ENCODE data around the gene KIFAP3.
"Not testable (repeated sequence)": the region's sequence is repeated elsewhere in the genome, so short reads cannot be mapped to it uniquely, and the experiment has no call there.

The KIFAP3 gene

DNA sequence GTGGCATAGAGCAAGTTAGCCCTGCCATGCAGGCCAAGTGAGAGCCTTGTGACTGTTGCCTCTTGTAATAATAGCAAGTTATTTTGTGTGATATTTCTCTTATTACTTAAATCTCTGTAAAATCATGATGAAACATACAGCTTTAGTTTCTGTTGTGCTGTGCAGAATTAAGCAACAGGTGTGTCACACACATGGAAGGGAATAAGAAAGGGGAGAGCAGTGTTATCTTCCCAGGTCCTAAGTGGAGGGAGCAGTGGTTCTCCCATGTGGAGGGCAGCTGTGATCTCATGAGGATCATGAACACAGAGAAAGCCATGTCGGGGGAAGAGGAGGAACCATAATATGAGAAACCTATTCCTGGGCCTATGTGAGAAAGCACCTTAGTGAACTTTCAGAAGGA lies 155.6 kb downstream of the KIFAP3 start:
- no peak for DNase-seq

- DNase-seq = not testable (repeated sequence)
Observed at GRCh38 chr1:169918220-169918619, 156.3 kb downstream of the KIFAP3 start.

- no peak for DNase-seq
Observed at GRCh38 chr1:169915150-169915549, 159.3 kb downstream of the KIFAP3 start.

GRCh38 chr1:169914531-169914930 lies 160.0 kb downstream of the KIFAP3 start:
- DNase-seq = no peak

GRCh38 chr1:169909499-169909898 lies 165.0 kb downstream of the KIFAP3 start:
- no peak for DNase-seq

DNA sequence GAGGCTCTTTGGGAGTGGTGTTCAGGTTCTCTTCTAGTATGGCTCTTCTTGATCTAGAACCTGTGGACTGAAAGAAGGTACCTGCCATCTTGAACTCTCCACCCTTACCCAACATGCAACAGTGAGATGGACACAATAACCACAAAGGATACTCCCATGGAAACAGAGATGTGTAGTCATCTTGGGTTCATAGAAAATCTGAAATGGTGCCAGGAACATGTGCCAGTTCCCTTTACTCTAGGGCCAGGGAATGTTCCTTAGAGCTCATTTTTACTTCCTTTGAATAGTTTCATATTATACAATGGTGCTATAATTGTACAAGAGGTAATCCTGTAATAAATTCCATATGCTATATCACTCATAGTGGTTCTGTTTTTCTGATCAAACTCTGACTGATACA lies 167.6 kb downstream of the KIFAP3 start:
- DNase-seq = no peak

- DNase-seq = no peak
Observed at GRCh38 chr1:169904834-169905233, 169.7 kb downstream of the KIFAP3 start.

DNA sequence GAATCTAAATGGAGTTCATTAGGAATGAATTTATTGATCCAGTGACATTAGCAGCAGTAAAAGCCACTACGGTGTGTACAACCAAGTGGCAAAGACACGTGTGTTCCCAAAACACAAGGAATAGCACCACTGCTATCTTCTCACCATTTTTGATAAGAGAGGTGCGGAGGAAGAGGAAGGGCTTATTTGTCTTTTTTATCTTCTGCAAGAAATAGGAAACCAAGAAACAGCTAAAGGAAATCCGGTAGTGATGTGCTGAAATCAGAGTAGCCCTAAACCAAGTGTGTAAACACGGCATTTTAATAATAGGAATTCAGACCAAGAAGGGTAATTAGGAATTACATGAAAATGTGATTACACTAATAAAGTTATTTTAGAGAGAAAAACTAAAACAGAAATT lies 171.7 kb downstream of the KIFAP3 start:
- DNase-seq = no peak

- no peak for DNase-seq
Observed at GRCh38 chr1:169901115-169901514, 173.4 kb downstream of the KIFAP3 start.

GRCh38 chr1:169900571-169900970 lies 173.9 kb downstream of the KIFAP3 start:
- DNase-seq = no peak

- DNase-seq = no peak
Observed at GRCh38 chr1:169899519-169900217, 174.8 kb downstream of the KIFAP3 start.

- DNase-seq = no peak
Observed at GRCh38 chr1:169896013-169896412, 178.5 kb downstream of the KIFAP3 start.

- DNase-seq = peak; percentile 61
Observed at GRCh38 chr1:169894424-169895145, 179.9 kb downstream of the KIFAP3 start.

DNA sequence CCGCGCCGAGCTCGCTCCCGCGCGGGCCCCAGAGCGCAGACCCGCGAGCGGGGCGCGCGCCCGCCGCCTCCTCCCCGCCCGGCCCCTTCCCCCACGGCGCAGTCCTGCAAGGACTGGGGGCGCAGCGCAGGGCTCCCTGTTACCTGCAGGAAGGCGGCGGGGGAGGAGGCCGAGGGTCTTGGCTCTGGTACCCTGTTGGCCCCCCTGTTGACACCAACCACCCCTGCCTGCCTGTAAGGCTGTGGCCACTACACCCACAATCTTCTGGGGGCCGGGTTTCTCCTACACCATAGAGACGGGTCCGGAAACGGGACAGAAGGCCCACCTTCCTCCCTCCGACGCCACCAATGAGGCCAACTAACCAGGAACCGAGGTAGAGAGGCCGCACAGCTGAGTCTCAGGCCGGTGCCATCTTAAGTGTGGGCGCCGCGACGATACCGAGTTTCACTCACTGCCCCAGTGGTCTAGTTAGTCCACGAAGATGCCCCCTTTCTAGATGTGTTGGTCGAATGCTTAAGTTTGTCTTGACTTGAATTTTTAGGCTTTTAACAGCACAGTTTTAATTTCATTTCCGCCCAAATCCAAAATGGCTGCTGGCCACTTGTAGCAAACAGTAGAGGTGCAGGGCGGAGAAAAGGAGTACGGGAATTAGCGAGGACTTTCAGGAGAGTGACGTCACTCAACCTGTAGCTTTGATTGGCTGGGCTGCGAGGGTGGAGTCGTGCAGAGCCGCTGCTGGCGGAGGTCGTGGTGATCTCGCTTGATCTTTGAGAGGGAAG lies 180.7 kb downstream of the KIFAP3 start, which contains the start of gene SCYL3:
SCYL3 (minus strand) TSS at position 252 of the 779 bp plus-strand sequence. CDS start 5,056 bp downstream, outside the sequence.
- DNase-seq = peak; percentile 99

DNA sequence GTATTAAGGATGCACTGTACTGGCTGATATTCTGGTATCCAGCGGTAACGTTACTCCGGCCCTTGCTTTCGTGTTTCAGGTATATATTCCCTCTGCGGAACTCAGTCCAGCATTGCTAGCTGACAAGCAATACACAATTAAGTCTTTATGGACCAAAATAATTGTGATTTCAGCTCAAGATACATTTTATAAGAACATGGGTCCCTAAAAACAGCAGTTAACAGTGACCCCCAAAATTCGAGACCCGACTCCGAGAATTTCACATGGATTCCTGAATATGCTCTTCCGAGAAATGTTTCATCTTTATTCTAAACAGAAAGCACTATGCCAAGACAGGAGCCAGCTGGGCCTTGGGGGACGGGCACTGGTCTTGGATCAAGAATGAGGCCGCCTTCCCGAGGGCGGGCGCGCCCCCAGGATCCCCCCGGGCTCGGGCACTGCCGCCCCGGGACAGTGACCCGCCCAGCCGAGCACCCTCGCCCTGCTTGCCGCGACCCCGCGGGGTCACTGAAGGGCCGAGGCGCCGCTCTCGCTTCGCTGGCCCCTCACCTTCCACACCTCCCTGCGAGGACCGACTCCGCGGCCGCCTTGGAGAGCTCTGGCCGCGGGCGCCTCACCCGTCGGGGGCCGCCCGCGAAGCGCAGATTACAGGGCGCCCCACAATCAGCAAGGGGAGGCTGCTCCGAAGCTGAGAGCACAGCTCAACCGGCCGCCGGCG lies 181.4 kb downstream of the KIFAP3 start:
- DNase-seq = peak; percentile 29

DNA sequence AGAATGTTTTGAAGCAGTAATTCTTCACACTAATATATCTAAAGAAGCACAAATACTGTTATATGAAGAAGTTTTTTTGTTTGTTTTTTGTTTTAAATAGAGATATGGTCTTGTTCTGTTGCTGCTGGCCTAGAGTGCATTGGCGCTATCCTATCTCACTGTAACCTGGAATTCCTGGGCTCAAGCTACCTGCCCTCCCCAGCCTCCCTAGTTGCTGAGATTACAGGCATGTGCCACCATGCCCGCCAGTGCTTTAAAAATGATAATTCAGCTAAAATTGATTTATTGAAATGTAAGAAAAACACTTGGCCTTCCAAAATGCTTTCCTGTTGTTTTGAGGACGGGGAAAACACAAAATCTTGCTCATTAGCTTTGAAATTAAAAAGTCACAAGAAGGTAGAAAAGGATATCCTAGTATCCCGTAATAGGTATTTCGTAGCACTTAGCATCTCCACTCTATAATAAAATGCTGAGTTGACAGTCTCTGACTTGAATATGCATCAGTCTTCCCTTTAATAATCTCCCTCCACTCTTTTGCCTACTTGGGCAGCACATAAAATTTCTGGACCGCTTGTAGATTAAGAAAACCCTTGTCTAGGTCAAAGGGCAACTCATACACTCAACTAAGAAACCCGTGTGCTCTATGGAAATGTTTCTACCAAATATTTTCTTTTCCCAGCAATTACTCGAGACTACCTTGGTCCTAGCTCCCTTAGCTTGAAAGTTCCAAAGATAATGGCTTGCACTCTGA lies 182.1 kb downstream of the KIFAP3 start:
- no peak for DNase-seq

DNA sequence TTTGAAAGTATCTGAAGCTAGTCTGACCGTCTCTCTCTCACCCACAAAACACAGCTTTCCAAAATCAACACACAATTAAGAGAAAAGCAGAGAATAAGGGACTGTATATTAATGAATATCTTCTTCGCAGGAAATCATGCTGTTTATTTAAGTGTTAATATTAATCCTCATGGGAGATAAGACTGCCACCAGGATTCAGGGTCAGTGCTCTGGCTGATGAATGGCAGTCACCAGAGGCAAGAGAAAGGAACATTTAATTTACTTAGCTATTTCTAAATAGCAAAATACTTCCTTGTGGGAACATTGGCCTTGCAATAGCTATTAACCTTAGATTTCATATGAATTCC lies 183.0 kb downstream of the KIFAP3 start:
- DNase-seq = no peak

DNA sequence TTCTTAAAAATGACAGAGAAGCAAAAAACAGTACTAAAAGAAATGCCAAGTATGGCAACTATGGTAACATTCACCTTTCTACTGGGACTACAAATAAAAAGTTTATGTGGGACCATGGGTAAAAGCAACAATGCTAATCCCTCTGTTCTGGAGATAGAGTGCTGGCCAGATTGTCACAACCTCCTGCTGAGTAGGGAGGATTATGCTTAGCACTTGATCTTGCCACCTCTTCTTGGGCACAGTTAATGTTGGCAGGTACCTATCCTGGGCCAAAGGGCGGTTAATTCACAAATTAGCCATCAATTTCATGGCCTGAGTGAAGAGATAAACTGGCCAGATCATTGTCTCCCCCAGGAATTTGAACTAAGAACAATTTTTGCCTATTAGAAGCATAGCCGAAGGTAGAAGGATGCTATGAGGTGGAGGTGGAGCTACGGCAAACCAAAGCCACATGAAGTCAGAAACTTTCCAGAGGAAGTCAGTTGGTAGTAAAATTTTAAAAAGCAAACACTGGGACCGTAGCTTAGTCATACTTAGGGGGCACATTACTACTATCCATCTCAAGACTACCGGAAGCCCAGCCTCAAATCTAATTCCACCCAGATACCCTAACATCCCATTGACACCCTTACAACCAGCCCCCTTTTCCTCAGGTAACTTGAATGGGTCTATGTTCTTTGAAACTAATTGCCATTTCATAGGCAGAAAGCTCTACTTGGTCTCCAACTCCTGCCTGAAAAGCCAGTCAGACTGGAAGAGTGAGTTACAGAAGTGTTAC lies 183.5 kb downstream of the KIFAP3 start:
- DNase-seq = no peak

GRCh38 chr1:169889871-169890270 lies 184.6 kb downstream of the KIFAP3 start:
- no peak for DNase-seq

- no peak for DNase-seq
Observed at GRCh38 chr1:169886931-169887330, 187.6 kb downstream of the KIFAP3 start.

- no peak for DNase-seq
Observed at GRCh38 chr1:169886422-169886821, 188.1 kb downstream of the KIFAP3 start.

All from NCI-H1105 treated with DMSO at 0.1 percent for 48 hours (cell line).